Stimulated activated naive CD4-positive, alpha-beta T cell treated with Interleukin-2 at 50 U/mL for 16 hours (primary cell): ENCODE results near the gene FANCC.

Experiments used
- DNase-seq: peaks from one replicate; lab custom pipeline; 2025; lab: John Stamatoyannopoulos, UW

Gene FANCC

DNA sequence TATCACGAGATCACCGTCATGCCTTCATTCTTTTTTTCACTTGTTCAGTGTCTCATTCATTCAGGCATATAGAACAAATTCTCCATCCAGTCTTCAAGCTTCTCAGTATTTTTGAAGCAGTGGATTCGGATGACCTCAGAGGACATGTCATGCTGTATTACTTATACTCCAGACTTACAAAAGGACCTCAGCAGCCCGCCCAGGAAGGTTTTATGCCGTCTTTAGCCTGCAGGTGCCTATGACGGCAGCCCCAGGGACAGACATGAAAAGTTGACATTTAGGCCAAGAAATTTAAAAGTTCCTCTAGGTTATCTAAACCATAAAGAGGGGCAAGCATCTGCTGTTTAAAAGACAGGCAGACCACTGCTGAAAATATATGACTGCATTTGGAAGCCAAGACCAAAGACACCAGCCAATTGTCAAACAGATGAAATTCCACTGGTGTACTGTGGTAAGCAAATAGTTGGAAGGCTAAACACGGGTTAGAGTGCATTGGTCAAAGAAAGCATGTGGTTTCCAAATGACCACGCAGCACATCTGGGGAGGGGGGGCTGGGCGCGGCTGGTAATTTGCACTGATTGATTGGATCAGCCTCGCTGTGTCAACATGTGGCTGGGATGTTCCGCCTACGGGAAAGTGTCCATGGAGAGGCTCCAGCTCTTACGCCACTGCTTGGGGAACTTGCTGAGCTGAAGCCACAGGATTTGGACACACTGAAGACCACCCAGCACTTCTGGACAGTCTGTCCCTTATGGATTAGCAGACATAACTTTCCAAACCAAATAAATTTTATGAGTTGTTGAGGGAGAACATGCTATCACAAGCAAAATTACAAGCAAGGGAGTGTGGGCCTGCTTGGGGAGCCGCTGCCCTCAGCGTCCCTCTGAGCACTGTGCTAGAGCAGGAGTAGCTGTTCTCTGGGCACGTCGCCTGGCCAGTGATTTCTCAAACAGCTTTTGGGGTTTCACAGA, 173.6 kb downstream of the FANCC start:
- DNase-seq, result no peak

DNA sequence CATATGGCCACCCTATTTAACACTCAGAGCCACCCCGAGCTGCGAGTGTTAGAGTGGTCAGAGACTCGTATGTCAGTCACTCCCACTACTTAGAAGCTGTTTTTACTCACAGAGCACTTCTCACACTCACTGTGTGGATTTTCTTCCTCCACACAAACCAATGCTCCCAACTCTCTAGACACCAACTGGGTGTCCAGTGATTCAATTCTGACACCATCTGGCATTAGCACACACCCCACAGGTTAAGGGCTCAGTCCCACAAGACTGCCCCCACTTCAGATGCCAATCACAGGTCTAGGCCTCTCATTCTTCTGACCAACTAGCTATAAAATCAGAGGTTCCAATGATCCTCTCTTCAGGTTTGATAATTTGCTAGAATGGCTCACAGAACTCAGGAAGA, 174.8 kb downstream of the FANCC start:
- DNase-seq, result no peak

DNA sequence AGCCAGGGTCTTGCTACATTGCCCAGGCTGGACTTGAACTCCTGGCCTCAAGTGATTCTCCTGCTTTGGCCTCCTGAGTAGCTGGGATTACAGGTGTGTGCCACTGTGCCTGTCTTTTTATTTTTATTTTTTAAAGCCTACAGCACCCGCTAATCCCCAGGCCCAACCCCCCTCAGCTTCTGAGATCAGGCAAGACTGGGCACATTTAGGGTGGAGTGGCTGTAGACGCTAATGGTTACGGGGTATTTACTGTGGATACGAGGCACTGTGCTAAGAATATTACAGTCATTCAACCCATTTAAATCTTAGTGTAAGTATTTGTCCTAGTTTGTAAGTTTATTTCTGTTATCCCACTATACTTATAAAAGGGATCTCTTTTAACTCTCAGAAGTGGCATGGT, 175.2 kb downstream of the FANCC start:
- DNase-seq, result no peak

DNA sequence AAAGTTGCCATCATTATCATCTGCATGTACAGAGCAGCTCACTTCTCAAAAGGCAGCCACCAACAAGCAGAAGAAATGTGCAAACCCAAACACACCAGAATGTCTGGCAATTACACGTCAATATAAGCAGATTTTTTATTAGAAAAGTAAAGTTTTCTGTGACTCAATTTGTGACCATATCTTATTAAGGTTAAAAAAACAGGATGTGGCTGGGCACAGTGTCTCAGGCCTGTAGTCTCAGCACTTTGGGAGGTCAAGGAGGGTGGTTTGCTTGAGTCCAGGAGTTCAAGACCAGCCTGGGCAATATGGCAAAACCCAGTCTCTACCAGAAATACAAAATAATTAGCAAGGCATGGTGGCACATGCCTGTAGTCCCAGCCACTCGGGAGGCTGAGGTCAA, 176.7 kb downstream of the FANCC start:
- no peak for DNase-seq

DNA sequence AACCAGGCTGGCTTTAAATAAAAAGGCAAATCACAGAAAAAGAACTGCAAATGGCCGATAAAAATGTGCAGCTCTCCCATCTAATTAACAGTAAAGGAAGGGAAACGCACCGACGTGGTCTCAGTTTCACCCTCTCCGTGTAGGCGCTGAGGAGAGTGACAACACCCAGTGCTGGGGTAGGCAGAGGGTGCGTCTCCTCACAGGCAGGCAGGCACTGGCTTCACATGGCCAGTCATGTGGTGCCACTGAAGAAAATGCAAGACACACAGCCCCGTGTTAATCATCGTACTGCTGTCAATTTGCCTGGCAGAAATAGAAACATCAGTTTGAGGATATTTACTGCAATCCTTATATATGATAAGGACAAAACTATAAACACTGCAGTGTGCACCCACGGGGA, 178.4 kb downstream of the FANCC start:
- DNase-seq, result no peak

DNA sequence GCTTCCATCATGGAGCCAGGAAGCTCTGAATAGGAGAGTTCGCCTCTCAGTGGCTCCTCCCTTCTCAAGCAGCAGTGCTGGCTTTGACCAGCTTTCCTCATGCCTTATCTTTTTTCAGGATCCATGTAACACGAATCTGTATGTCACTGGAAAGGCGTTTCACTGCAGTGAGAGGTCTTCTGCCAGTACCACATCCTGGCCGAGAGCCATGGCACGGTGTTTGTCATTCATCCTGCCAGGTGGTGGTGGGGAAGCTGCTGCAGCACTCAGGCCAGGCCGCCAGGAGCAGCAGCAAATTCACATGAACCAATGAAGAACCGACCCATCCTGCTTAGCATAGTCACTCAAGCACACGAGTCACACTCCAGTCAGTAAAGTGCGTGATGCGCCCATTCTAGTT, 179.0 kb downstream of the FANCC start:
- DNase-seq, result no peak

DNA sequence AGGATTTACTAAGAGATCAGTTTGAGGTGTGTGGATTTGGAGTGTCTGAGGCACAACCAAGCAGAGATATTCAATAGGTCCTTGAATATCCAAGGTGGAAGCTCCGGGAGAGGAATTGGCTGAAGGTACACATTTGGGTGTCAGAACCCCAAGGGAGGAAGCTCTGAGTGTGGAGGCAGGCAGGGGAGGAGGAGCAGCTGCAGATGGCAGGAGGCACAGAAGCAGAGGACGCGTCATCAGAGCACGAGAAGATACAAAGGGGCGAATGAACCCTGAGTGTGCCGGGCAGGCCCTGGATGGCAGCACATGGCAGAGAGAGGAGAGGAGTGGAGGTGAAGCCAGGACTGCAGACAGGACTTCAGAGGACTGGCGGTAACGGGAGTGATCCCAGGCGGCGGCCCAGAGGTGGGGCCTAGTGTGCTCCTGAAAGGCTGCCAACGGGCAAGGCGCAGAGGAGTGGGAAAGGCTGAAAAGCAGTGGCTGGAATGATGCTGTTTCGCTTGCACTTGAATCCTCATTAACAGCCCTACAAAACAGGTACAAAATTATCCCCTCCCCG, 179.8 kb downstream of the FANCC start:
- DNase-seq, result no peak

DNA sequence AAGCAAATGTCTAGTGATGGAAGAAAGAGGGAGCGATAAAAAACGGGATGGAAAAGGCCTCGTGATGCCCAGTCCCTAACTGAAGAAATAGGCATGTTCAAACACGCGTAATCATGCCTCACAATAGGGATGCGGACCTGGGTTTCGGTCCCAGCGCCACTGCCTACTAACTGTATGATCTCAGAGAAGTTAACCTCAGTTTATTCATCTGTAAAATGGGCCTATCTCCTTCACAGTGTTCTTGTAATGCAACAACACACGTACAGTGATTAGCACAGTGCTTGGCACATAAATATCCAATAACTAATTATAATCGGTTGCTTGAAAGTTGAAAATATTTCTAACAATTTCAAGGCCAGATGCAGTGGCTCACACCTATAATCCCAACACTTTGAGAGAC, 181.8 kb downstream of the FANCC start:
- no peak for DNase-seq

DNA sequence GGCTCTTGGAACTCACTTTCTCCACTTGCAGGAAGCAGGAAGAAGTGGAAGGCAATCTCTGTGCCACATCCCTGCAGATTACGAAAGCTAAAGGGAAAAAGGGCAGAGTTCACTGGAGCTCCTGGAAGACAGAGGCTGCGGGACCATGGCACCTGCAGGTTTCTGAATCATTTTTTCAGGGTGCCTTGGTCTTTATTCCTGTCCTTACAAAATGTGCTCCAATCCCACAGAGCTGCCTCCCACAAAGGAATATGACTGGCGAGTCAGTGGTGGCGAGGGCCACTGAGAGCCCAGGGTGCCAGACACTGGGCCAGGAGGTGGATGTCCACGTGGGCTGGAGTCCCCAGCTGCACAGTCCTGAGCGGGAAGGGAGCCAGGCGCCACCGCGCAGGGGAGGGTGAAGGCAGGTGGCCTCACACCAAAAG, 183.0 kb downstream of the FANCC start:
- no peak for DNase-seq

DNA sequence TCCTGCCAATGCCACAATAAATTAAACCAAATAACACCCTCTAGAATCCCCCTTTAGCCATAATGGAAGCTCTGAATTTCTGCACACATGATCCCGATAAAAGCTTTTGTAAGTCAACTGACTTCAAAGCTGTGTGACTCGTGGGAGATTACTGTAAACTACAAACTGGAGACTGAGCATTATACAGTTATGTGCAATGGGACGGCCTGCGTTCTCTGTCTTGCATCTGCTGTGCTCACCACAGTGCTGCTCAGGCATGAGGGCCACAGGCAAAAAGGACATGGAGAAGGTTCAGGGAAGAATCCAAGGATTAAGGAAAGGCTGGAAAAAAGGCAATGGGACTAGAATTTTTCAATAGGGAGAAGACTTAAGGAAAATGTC, 184.2 kb downstream of the FANCC start:
- DNase-seq, result no peak

DNA sequence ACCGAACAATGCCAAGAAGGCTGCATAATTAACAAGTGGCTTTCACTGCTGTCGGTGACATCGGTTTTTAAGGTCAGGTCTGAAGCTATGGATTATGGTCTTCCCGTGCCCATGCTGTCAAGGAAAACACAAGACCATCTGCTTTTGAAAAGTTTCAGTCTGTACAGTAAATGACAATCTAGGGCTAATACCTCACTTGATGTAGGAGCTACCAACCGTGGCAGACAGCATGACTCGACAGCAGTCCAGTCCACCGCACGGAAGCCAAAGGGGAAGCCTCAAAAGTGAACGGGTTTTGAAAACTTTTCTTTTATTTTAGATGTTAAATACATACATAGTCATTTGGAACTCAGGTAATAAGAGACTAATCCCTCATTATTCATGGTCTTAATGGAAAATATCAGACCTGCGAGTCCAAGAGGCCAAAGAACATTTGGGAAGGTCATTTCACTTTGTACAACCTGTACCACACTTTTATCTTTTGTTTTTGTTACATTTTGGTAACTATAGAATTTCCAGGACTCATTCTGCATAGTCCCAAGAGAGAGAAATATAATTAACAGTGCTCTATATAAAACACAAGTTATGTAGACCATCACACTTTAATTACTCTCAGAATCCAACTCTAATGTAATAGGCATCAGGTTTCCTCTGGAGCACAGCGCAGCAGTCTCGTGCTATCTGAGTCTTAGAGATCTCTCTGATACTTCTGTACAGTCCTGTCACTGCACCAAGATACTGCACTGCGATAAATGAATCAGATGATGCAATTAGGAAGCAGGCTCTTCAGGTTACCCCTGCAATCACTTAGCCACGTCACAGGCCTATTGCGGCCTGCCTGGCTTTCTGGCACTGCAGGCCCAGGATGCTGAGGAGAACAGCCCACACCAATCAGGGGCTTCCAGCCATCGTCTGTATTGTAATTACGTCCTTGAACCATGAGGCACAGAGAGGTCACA, 184.9 kb downstream of the FANCC start:
- no peak for DNase-seq

DNA sequence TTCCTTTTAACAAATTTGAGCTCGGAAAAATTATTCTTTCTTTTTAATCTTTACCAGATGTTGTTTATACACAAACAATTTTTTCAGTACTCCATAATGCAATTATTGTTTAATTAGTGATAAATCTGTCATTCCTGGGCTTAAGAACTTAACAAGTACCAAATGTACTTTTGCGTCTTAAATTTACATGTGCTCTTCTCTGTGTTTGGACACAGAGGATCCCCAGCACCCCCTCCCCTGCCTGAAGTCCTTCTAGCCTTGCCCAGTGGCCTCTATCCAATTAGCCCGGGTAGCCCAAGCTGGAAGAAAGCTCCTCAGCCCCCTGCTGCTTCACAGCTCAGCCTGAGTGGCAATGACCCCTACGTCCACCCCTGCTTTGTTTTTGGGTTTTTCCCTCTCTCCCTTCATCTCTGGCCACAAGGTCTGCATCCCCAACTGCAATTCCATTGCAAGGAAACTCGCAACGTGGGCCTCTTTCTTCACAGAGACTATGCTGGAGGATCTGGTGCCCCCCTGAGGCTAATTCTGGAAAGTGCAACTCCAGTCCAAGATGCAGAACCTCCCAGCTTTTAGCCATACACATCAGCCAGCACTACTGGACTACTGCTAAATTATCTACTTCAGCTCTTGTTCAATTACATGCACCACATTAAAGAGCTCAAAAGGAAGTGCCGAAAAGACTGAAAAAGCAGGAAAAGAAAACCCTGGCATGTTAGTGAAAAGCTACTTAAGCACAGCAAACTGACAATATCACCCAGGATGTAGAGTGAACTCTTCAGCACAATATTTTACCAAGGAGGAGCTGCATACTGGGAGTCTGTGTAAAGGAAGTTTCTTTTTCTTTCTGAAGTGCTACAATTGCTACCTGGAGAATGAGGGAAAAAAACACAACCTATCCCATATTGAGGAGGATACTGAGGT, 186.2 kb downstream of the FANCC start:
- DNase-seq, result peak; percentile 2

DNA sequence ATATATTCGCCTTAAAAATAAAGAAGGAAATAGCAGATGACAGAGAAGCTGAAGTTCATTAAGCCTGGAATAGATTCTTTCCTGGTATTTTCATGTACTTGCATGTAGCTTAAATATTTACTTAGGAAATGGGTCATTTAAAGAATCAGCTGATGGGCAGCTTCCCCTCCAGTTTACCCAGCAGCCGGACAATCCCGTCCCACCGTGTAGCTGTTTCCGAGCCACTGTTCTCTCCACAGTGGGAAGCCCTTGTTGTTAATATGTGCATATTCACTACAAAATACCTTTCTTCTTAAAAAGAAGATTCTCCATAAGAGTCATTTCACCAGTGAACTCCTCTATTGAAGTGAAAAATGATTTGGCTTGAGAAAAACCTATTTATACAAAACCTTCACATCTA, 187.0 kb downstream of the FANCC start:
- DNase-seq, result no peak

DNA sequence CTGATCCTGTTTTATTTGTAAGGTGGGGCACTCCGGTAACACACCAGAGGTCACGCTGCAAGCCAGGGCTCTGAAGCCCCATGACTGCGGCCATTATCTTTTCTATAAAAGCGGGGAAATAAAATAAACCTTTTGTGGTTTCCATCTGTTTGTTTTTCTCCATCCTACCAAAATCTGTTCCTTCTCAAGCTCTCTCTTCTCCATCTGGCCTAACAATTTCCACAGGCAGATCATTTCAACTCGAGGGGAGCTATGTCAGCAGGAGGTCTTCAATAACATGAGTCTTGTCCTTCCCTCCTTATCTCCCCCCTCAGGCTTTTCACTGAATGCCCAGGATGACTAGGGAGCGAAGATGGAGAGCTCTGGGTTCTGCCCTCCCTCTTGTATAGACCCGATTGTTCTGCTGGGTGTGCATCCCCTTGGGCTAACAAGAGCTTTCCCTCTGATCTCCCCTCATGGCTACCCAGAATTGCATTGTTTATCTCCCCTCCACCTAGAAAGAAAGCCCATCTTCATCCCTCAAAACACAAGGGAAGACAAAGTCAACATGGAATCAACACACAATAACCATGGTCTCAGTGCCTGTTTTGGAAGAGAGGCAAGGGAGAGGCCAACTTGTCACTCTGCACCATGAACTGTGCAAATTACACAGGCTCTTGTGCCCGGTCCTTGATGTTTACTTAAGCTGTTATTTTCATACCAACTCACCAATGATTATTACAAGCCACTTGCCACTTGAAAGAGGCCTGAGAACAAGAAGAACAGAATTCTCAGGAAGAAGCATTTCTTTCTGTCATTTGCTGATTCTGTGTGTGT, 187.8 kb downstream of the FANCC start:
- DNase-seq, result no peak

DNA sequence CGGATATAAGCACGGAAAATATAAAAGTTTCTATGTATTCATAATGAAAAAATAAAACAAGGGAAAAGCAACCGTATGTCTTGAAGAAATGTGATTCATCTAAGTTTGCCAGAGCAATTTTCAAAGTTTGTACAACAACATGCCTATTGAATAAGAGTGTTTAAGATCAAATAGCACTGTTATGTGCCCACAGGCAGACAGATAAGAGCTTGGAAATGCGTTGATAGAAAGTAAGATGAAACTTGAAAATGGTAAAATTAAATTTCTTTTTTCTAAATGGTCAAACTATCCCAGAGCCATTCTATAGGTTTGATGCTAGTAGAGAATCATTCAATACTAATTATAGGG, 189.4 kb downstream of the FANCC start:
- no peak for DNase-seq

DNA sequence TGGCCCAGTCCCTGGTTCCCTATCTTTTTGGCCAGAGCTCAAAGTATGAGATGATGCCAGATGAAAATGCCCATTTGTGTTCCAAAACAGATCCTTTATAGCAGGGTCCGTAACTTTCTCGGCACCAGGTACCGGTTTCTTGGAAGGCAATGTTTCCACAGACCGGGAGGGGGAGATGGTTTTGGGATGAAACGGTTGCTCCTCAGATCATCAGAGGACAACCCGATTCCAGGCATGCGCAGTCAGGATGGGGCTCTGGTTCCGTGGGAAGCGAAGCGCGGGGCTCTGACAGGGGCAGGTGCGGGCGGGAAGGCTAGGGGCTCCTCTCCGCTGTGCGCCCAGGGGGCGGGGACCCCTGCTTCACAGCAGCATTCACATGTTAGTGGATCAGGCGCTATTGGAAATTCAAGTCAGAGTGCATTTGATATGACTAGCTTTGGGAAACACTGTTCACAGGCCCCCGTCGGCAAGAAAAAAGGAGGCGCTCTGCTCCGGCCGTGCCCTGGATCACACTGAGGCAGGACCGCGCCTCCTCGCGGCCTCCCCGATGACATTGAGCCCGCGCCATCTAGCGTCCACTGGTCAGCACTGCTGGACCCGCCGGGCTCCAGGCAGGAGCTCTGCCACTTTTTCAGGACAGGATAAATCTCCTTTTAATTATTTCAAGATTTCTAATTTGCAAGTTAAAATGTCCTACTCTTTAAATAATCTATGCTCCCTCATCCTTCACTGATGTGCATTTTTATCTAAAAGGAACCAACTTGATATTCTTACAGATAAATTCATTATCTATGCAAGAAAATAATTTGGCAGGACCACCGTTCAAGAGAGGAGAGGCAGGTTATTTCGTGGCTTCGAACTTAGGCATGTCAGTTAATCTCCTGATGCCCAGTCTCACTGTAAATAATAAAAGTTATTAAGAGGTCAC, 190.0 kb downstream of the FANCC start:
- peak; percentile 54 for DNase-seq

DNA sequence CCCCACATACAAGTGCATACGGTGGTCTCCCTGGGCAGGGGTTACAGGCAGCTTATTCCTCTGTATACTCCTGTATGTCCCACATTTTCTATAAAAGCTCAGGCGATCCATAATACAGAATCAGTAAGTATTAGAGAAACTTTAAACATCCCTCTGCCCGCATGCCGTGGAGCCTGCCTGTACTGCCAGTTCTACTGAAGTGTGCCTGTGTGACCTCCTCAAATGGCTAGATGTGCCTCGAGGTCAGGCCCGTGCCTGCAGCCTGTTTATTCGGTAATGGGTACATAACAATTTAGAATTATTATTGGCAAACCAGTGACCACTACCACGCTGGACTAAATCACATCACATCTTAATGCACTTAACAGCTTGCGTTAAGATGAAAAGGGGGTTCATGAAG, 190.8 kb downstream of the FANCC start:
- no peak for DNase-seq

DNA sequence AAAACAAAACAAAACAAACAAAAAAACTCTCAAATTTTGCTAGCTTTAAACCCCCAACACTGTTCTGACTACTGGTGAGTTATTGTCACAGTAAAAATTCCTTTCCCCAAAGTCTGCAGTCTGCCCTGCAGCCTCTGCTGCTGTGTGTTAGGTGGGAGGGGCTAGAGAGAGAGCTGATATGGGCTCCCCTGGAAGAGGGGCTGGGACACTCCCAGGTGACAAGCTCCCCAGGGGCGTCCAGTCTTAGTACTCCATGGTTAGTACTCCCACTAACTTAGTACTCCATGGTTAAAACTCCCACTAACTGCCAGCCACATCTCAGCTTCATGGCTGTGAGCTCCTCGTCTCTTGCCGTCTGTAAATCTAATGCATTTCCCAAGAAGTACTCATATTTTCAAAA, 191.9 kb downstream of the FANCC start:
- no peak for DNase-seq

DNA sequence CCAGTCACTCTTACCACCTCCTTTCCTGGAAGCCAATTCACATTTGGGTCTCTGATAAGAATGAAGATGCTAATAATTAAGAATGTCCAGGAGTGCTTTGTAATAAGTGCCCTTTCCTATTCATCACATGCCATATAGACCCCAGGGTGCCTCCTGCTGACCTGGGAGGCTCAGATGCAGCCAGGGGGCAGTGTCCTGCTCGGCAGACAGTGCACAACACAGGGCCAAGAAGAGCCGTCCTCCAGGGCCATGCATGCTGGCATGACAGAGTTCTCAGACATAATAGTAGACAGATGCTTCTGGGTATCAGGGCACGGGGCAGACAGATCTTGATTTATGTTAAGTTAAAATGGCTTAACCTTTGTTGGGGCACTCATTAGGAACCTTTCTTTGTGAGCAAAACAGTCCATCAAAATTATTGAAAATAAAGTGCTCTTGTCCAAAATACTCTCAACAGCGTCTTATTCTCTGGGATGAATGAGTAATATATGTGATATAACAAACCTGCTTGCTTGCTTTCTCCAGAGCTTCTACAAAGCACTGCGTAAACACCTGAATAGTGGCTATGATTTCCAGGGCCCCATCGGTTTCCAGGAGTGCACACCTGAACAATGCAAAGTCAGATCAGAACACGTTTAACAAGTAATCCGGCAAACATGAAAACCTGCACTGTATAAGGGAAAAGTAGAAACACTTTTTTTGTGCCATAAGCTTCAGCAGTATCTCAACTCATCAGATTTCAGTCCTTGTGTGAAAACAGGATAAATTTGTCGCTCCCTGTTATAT, 192.7 kb downstream of the FANCC start:
- no peak for DNase-seq
